GM23338 (cell line): ENCODE measurements around the gene PPP1CB. TPM values are rescaled to one million over a fixed set of nuclear protein-coding genes. Genes with fewer than 3 reads are reported as not detected.

Experiments
- ATAC-seq: fragments of 200-7000 bp; cut with Tn5 transposase; 3 replicates; pipeline ENCODE4 v1.9.1; 2020
- DNase-seq: peaks from one replicate; pipeline ENCODE4 v3.0.0-alpha.2; 2015; ENCODE audit warnings: low spot score
- H2AFZ ChIP-seq: fragments of 200-600 bp; sonication (generic); 2 replicates; pipeline ENCODE4 v1.8.0; 2016; ENCODE audit warnings: antibody characterized with exemption, mild to moderate bottlenecking, moderate library complexity
- H3F3A ChIP-seq: fragments of 200-600 bp; sonication (generic); replicated peaks from 2 replicates; pipeline ENCODE4 v1.8.0; 2017; ENCODE audit warnings: antibody characterized with exemption, mixed run types, low read depth
- H3K27ac ChIP-seq: fragments of 200-600 bp; sonication (generic); 2 replicates; pipeline ENCODE4 v1.6.1; 2016; ENCODE audit warnings: low read depth
- H3K27me3 ChIP-seq: fragments of 200-600 bp; sonication (generic); 2 replicates; pipeline ENCODE4 v1.8.0; 2016; ENCODE audit warnings: mild to moderate bottlenecking, mixed run types, moderate library complexity; ENCODE audit not compliant: insufficient read depth
- H3K36me3 ChIP-seq: fragments of 200-600 bp; sonication (generic); 2 replicates; pipeline ENCODE4 v1.8.0; 2016; ENCODE audit warnings: mild to moderate bottlenecking; ENCODE audit not compliant: insufficient read depth
- H3K4me1 ChIP-seq: fragments of 200-600 bp; sonication (generic); 2 replicates; pipeline ENCODE4 v1.8.0; 2016; ENCODE audit warnings: mild to moderate bottlenecking, moderate library complexity; ENCODE audit not compliant: insufficient read depth
- H3K4me2 ChIP-seq: fragments of 200-600 bp; sonication (generic); 2 replicates; pipeline ENCODE4 v1.7.1; 2017; ENCODE audit warnings: mixed run types
- H3K4me3 ChIP-seq: fragments of 200-600 bp; sonication (generic); 2 replicates; pipeline ENCODE4 v1.6.1; 2016; ENCODE audit warnings: mixed run types
- H3K79me2 ChIP-seq: fragments of 200-600 bp; sonication (generic); replicated peaks from 2 replicates; pipeline ENCODE4 v1.8.0; 2017; ENCODE audit warnings: mild to moderate bottlenecking; ENCODE audit not compliant: insufficient read depth
- H3K9me2 ChIP-seq: fragments of 200-600 bp; sonication (generic); 2 replicates; pipeline ENCODE4 v1.8.0; 2017; ENCODE audit not compliant: insufficient read depth
- H4K20me1 ChIP-seq: fragments of 200-600 bp; sonication (generic); replicated peaks from 2 replicates; pipeline ENCODE4 v1.8.0; 2017; ENCODE audit warnings: mild to moderate bottlenecking; ENCODE audit not compliant: insufficient read depth
- H3K27ac Mint-ChIP-seq: 2 replicates; pipeline ENCODE4 v1.8.0; 2020; ENCODE audit warnings: inconsistent platforms, mild to moderate bottlenecking, moderate library complexity, mixed read lengths
- H3K27me3 Mint-ChIP-seq: 3 replicates; pipeline ENCODE4 v1.8.0; 2022; ENCODE audit warnings: low read depth, mild to moderate bottlenecking, moderate library complexity, mixed read lengths, inconsistent platforms; ENCODE audit not compliant: insufficient read depth, poor library complexity
- H3K36me3 Mint-ChIP-seq: 3 replicates; pipeline ENCODE4 v1.8.0; 2021; ENCODE audit warnings: low read depth, mild to moderate bottlenecking, inconsistent platforms, moderate library complexity, mixed read lengths
- H3K4me1 Mint-ChIP-seq: 3 replicates; pipeline ENCODE4 v1.8.0; 2020; ENCODE audit warnings: mild to moderate bottlenecking, inconsistent platforms, mixed read lengths
- H3K4me3 Mint-ChIP-seq: 3 replicates; pipeline ENCODE4 v1.8.0; 2021; ENCODE audit warnings: moderate library complexity, mild to moderate bottlenecking, inconsistent platforms, mixed read lengths
- H3K9me3 Mint-ChIP-seq: 3 replicates; pipeline ENCODE4 v1.8.0; 2020; ENCODE audit warnings: moderate library complexity, mild to moderate bottlenecking, inconsistent platforms, mixed read lengths
- CREB1 ChIP-seq: fragments of 250-450 bp; sonication (Bioruptor Pico); IDR thresholded peaks from 2 replicates; pipeline ENCODE4 v1.5.0; 2020; ENCODE audit warnings: low read depth, mild to moderate bottlenecking, moderate library complexity
- CTCF ChIP-seq, 2 experiments: fragments of 200-600 bp in 1 of 2; sonication (generic) in 1 of 2; conservative IDR thresholded peaks; 2 replicates each; pipeline versions ENCODE4 v1.5.1 to v1.6.1; 2016 to 2017; ENCODE audit warnings: antibody characterized with exemption in 2 of 2, low read depth in 2 of 2, mild to moderate bottlenecking in 2 of 2, moderate library complexity in 1 of 2
- ETS1 ChIP-seq: IDR thresholded peaks from 2 replicates; pipeline ENCODE4 v1.6.1; 2016; ENCODE audit warnings: antibody characterized with exemption
- EZH2 ChIP-seq: fragments of 200-600 bp; sonication (generic); IDR thresholded peaks from one replicate; pipeline ENCODE4 v1.8.0; 2017; ENCODE audit warnings: antibody characterized with exemption, mild to moderate bottlenecking, low read depth; ENCODE audit not compliant: unreplicated experiment
- EZH2phosphoT487 ChIP-seq: fragments of 200-600 bp; sonication (generic); IDR thresholded peaks from one replicate; pipeline ENCODE4 v1.8.1; 2018; ENCODE audit warnings: antibody characterized with exemption; ENCODE audit not compliant: unreplicated experiment
- JUNB ChIP-seq: IDR thresholded peaks from one replicate; pipeline ENCODE4 v1.6.1; 2016; ENCODE audit warnings: antibody characterized with exemption; ENCODE audit not compliant: unreplicated experiment
- NANOG ChIP-seq: IDR thresholded peaks from 2 replicates; pipeline ENCODE4 v1.6.1; 2016; ENCODE audit warnings: antibody characterized with exemption, borderline replicate concordance
- POLR2AphosphoS5 ChIP-seq: IDR thresholded peaks from 2 replicates; pipeline ENCODE4 v1.6.1; 2016; ENCODE audit warnings: antibody characterized with exemption, low read depth
- REST ChIP-seq: IDR thresholded peaks from one replicate; pipeline ENCODE4 v1.6.1; 2018; ENCODE audit warnings: antibody characterized with exemption; ENCODE audit not compliant: unreplicated experiment
- STAT1 ChIP-seq: IDR thresholded peaks from one replicate; pipeline ENCODE4 v1.6.1; 2016; ENCODE audit warnings: antibody characterized with exemption; ENCODE audit not compliant: unreplicated experiment
- ZNF114 ChIP-seq: fragments of 250-450 bp; sonication (Bioruptor Pico); IDR thresholded peaks from 2 replicates; pipeline ENCODE4 v1.5.0; 2020; ENCODE audit warnings: mild to moderate bottlenecking, moderate library complexity
- ZNF331 ChIP-seq: fragments of 250-450 bp; sonication (Bioruptor Pico); IDR thresholded peaks from 2 replicates; pipeline ENCODE4 v1.5.0; 2020; ENCODE audit warnings: low read depth, mild to moderate bottlenecking, moderate library complexity
- ZNF462 ChIP-seq: fragments of 250-450 bp; sonication (Bioruptor Pico); IDR thresholded peaks from 2 replicates; pipeline ENCODE4 v1.5.0; 2020; ENCODE audit warnings: mild to moderate bottlenecking, moderate library complexity
- polyA plus RNA-seq: library from polyadenylated mRNA; unstranded; fragments of >200 nt; fragmentation: Nextera tagmentation; extraction: Ambion mirVana; gene quantifications from 2 replicates; pipeline ENCODE4 v1.2.1, GENCODE V29; 2016
- total RNA-seq: library from RNA; depleted of rRNA; stranded (reverse); fragments of >200 nt; shearing (Covaris generic); gene quantifications from 2 replicates; pipeline ENCODE4 v1.2.3, GENCODE V29; 2014

The PPP1CB gene
- total and polyA plus RNA-seq, 2 experiments from 2014 or later, result 103 to 118 TPM

- Histone ChIP-seq H3K4me2 (no peak overlapping the region), H4K20me1 (no peaks in the 10 kb centered on the region), H3K4me1 (no peaks in the 10 kb centered on the region), H3K27ac (no peak overlapping the region), H3K79me2 (no peaks in the 10 kb centered on the region), H3F3A (no peaks in the 10 kb centered on the region), H3K36me3 (no peaks in the 10 kb centered on the region), H3K27me3 (no peaks in the 10 kb centered on the region), H3K4me3 (no peak overlapping the region), H3K9me2 (no peaks in the 10 kb centered on the region), H2AFZ (no peak overlapping the region)
- TF ChIP-seq JUNB (no peak), STAT1 (no peak), EZH2 (no peak), ETS1 (no peak), CTCF (conservative IDR thresholded peaks at IDR 0.05; ENCODE audit: low read depth in 2 of 2) (no peak), POLR2AphosphoS5 (no peak), ZNF114 (CRISPR knock-in tag) (no peak), CREB1 (CRISPR knock-in tag) (no peak), ZNF462 (no peak), NANOG (no peak), EZH2phosphoT487 (no peak), REST (no peak), ZNF331 (CRISPR knock-in tag) (no peak)
- Mint-ChIP-seq H3K27me3 (no peaks in the 10 kb centered on the region), H3K27ac (no peak overlapping the region), H3K9me3 (no peaks in the 10 kb centered on the region), H3K4me1 (no peaks in the 10 kb centered on the region), H3K36me3 (no peaks in the 10 kb centered on the region), H3K4me3 (no peak overlapping the region)
- ATAC-seq (no peak), DNase-seq (no peak)
Observed at GRCh38 chr2:28730641-28731146, 20.9 kb upstream of the PPP1CB start.
